PC-9 (cell line): ENCODE results near the gene ZSCAN10.

Experiments
- EZH2 ChIP-seq: fragments of 200-600 bp; sonication (generic); IDR thresholded peaks from 2 replicates; pipeline ENCODE4 v1.8.0; 2017; ENCODE audit warnings: antibody characterized with exemption, low read depth
- TF ChIP-seq, protein P1 (sequence below): fragments of 200-600 bp; sonication (generic); conservative IDR thresholded peaks from 2 replicates; pipeline ENCODE4 v1.6.1; 2017; ENCODE audit warnings: mixed run types, antibody characterized with exemption, mild to moderate bottlenecking, moderate library complexity

DNA sequence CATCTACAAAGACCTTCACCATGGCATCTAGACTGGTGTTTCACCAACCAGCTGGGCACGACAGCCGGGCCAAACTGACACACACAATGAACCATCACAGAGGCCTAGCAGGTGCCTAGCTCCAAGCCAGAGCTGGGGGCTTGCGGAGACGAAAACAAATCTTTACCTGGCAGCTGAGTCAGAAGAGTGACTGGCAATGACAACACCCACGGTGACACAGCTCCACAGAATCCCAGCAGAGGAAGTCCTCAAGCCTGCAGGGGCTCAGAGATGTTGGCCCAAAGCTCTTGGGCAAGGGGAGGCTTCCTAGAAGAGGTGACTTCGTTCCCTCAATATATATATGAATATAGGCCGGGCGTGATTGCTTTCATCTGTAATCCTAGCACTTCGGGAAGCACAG lies 47.6 kb downstream of the ZSCAN10 start:
- TF ChIP-seq, protein P1, sequence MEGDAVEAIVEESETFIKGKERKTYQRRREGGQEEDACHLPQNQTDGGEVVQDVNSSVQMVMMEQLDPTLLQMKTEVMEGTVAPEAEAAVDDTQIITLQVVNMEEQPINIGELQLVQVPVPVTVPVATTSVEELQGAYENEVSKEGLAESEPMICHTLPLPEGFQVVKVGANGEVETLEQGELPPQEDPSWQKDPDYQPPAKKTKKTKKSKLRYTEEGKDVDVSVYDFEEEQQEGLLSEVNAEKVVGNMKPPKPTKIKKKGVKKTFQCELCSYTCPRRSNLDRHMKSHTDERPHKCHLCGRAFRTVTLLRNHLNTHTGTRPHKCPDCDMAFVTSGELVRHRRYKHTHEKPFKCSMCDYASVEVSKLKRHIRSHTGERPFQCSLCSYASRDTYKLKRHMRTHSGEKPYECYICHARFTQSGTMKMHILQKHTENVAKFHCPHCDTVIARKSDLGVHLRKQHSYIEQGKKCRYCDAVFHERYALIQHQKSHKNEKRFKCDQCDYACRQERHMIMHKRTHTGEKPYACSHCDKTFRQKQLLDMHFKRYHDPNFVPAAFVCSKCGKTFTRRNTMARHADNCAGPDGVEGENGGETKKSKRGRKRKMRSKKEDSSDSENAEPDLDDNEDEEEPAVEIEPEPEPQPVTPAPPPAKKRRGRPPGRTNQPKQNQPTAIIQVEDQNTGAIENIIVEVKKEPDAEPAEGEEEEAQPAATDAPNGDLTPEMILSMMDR: no peak
- TF ChIP-seq EZH2: no peak
